Measurements from ENCODE around the gene RAF1.
"Not testable (repeated sequence)": the region's sequence is repeated elsewhere in the genome, so short reads cannot be mapped to it uniquely, and the experiment has no call there.

The RAF1 gene

GRCh38 chr3:12662593-12663400 lies 1.1 kb downstream of the RAF1 start:
- Mint-ChIP-seq H3K36me3 (ENCODE audit: low read depth) (peaks cover 9% of the 10 kb centered on the region), H3K4me3 (peak overlapping the region; percentile 92), H3K4me1 (ENCODE audit: low read depth) (peaks cover 28% of the 10 kb centered on the region), H3K9me3 (no peaks in the 10 kb centered on the region), H3K27me3 (ENCODE audit: low read depth) (no peaks in the 10 kb centered on the region), H3K27ac (peak overlapping the region; percentile 78)
- DNase-seq (ENCODE audit: low spot score): peak; percentile 24

- no peaks in the 10 kb centered on the region for H3K9me3 Mint-ChIP-seq
- peaks cover 30% of the 10 kb centered on the region for H3K4me1 Mint-ChIP-seq (ENCODE audit: low read depth)
- no peaks in the 10 kb centered on the region for H3K27me3 Mint-ChIP-seq (ENCODE audit: low read depth)
- no peak for DNase-seq (ENCODE audit: low spot score)
- peaks cover 9% of the 10 kb centered on the region for H3K36me3 Mint-ChIP-seq (ENCODE audit: low read depth)
- peak overlapping the region; percentile 92 for H3K4me3 Mint-ChIP-seq
- H3K27ac Mint-ChIP-seq: peak overlapping the region; percentile 78
Observed at GRCh38 chr3:12661926-12662592, 1.9 kb downstream of the RAF1 start.

GRCh38 chr3:12661375-12661774 lies 2.5 kb downstream of the RAF1 start:
- not testable (repeated sequence) for DNase-seq (ENCODE audit: low spot score); H3K36me3 Mint-ChIP-seq (ENCODE audit: low read depth); H3K9me3 Mint-ChIP-seq; H3K27me3 Mint-ChIP-seq (ENCODE audit: low read depth); H3K27ac Mint-ChIP-seq
- H3K4me1 Mint-ChIP-seq (ENCODE audit: low read depth): peaks cover 31% of the 10 kb centered on the region
- peak overlapping the region; percentile 8 for H3K4me3 Mint-ChIP-seq

- H3K27ac Mint-ChIP-seq: no peak overlapping the region
- H3K9me3 Mint-ChIP-seq: no peaks in the 10 kb centered on the region
- no peak overlapping the region for H3K4me3 Mint-ChIP-seq
- H3K27me3 Mint-ChIP-seq (ENCODE audit: low read depth): no peaks in the 10 kb centered on the region
- peaks cover 33% of the 10 kb centered on the region for H3K4me1 Mint-ChIP-seq (ENCODE audit: low read depth)
- DNase-seq (ENCODE audit: low spot score): no peak
- H3K36me3 Mint-ChIP-seq (ENCODE audit: low read depth): peaks cover 15% of the 10 kb centered on the region
Observed at GRCh38 chr3:12660196-12660595, 3.7 kb downstream of the RAF1 start.

- DNase-seq (ENCODE audit: low spot score): no peak
- no peak overlapping the region for H3K4me3 Mint-ChIP-seq
Observed at GRCh38 chr3:12659316-12660015, 4.5 kb downstream of the RAF1 start.

GRCh38 chr3:12658593-12659058 lies 5.3 kb downstream of the RAF1 start:
- no peak for DNase-seq (ENCODE audit: low spot score)
- no peak overlapping the region for H3K27ac Mint-ChIP-seq
- no peak overlapping the region for H3K4me3 Mint-ChIP-seq
- H3K4me1 Mint-ChIP-seq (ENCODE audit: low read depth): peaks cover 30% of the 10 kb centered on the region
- no peaks in the 10 kb centered on the region for H3K27me3 Mint-ChIP-seq (ENCODE audit: low read depth)
- peaks cover 14% of the 10 kb centered on the region for H3K36me3 Mint-ChIP-seq (ENCODE audit: low read depth)
- no peaks in the 10 kb centered on the region for H3K9me3 Mint-ChIP-seq

More at GRCh38 chr3:12659316-12660015, 4.5 kb downstream of the RAF1 start:
- Mint-ChIP-seq H3K9me3 (no peaks in the 10 kb centered on the region), H3K4me1 (ENCODE audit: low read depth) (peaks cover 30% of the 10 kb centered on the region), H3K27me3 (ENCODE audit: low read depth) (no peaks in the 10 kb centered on the region), H3K27ac (no peak overlapping the region), H3K36me3 (ENCODE audit: low read depth) (peaks cover 15% of the 10 kb centered on the region)

GRCh38 chr3:12656850-12657249 lies 7.1 kb downstream of the RAF1 start:
- Mint-ChIP-seq H3K36me3 (ENCODE audit: low read depth) (peaks cover 10% of the 10 kb centered on the region), H3K4me3 (no peak overlapping the region), H3K27me3 (ENCODE audit: low read depth) (no peaks in the 10 kb centered on the region), H3K27ac (no peak overlapping the region), H3K4me1 (ENCODE audit: low read depth) (peaks cover 30% of the 10 kb centered on the region), H3K9me3 (no peaks in the 10 kb centered on the region)
- DNase-seq (ENCODE audit: low spot score): no peak

- H3K36me3 Mint-ChIP-seq (ENCODE audit: low read depth): peaks cover 10% of the 10 kb centered on the region
- no peak overlapping the region for H3K27ac Mint-ChIP-seq
- no peak overlapping the region for H3K4me3 Mint-ChIP-seq
- H3K27me3 Mint-ChIP-seq (ENCODE audit: low read depth): no peaks in the 10 kb centered on the region
- H3K4me1 Mint-ChIP-seq (ENCODE audit: low read depth): peaks cover 30% of the 10 kb centered on the region
- no peak for DNase-seq (ENCODE audit: low spot score)
- H3K9me3 Mint-ChIP-seq: no peaks in the 10 kb centered on the region
Observed at GRCh38 chr3:12656193-12656592, 7.7 kb downstream of the RAF1 start.

- H3K27ac Mint-ChIP-seq: no peak overlapping the region
Observed at GRCh38 chr3:12655701-12656100, 8.2 kb downstream of the RAF1 start.

GRCh38 chr3:12653747-12654146 lies 10.2 kb downstream of the RAF1 start:
- Mint-ChIP-seq H3K9me3 (no peaks in the 10 kb centered on the region), H3K4me1 (ENCODE audit: low read depth) (peaks cover 21% of the 10 kb centered on the region), H3K36me3 (ENCODE audit: low read depth) (peaks cover 8% of the 10 kb centered on the region), H3K27ac (no peak overlapping the region), H3K27me3 (ENCODE audit: low read depth) (no peaks in the 10 kb centered on the region), H3K4me3 (no peak overlapping the region)
- DNase-seq (ENCODE audit: low spot score): no peak

More at GRCh38 chr3:12655701-12656100, 8.2 kb downstream of the RAF1 start:
- Mint-ChIP-seq H3K9me3 (no peaks in the 10 kb centered on the region), H3K36me3 (ENCODE audit: low read depth) (peaks cover 10% of the 10 kb centered on the region), H3K27me3 (ENCODE audit: low read depth) (no peaks in the 10 kb centered on the region), H3K4me1 (ENCODE audit: low read depth) (peaks cover 30% of the 10 kb centered on the region), H3K4me3 (no peak overlapping the region)
- no peak for DNase-seq (ENCODE audit: low spot score)

GRCh38 chr3:12648384-12648959 lies 15.4 kb downstream of the RAF1 start:
- Mint-ChIP-seq H3K4me1 (ENCODE audit: low read depth) (peaks cover 13% of the 10 kb centered on the region), H3K27ac (no peak overlapping the region), H3K4me3 (no peak overlapping the region), H3K36me3 (ENCODE audit: low read depth) (no peaks in the 10 kb centered on the region), H3K27me3 (ENCODE audit: low read depth) (no peaks in the 10 kb centered on the region), H3K9me3 (no peaks in the 10 kb centered on the region)
- no peak for DNase-seq (ENCODE audit: low spot score)

GRCh38 chr3:12644331-12644937 lies 19.5 kb downstream of the RAF1 start:
- DNase-seq (ENCODE audit: low spot score): no peak
- H3K4me3 Mint-ChIP-seq: no peak overlapping the region
- H3K36me3 Mint-ChIP-seq (ENCODE audit: low read depth): peaks cover 16% of the 10 kb centered on the region
- H3K4me1 Mint-ChIP-seq (ENCODE audit: low read depth): peaks cover 6% of the 10 kb centered on the region
- H3K27ac Mint-ChIP-seq: no peak overlapping the region
- peaks cover 6% of the 10 kb centered on the region for H3K9me3 Mint-ChIP-seq
- H3K27me3 Mint-ChIP-seq (ENCODE audit: low read depth): no peaks in the 10 kb centered on the region

GRCh38 chr3:12643724-12644123 lies 20.2 kb downstream of the RAF1 start:
- Mint-ChIP-seq H3K27ac (no peak overlapping the region), H3K4me1 (ENCODE audit: low read depth) (peaks cover 9% of the 10 kb centered on the region), H3K9me3 (peaks cover 6% of the 10 kb centered on the region), H3K36me3 (ENCODE audit: low read depth) (peaks cover 19% of the 10 kb centered on the region), H3K4me3 (no peak overlapping the region), H3K27me3 (ENCODE audit: low read depth) (no peaks in the 10 kb centered on the region)
- no peak for DNase-seq (ENCODE audit: low spot score)

Measured in T-helper 2 cell treated with Interferon-gamma antibody and Interleukin-4, amounts not matched to agents 5 μg/mL and 100 μg/mL, for 36 hours (primary cell).